Omental fat pad (tissue), 4 donors: ENCODE measurements around the gene CBFA2T2. TPM values are rescaled to one million over a fixed set of nuclear protein-coding genes. Genes with fewer than 3 reads are reported as not detected.

Source experiments
- ATAC-seq: fragments of 150-250 bp; one replicate; pipeline ENCODE4 v1.9.1; 2016; ENCODE audit warnings: mild to moderate bottlenecking, moderate library complexity; ENCODE audit not compliant: low FRiP score
- DNase-seq: peaks from one replicate; pipeline ENCODE4 v3.0.0-alpha.2; 2019; ENCODE audit warnings: low spot score
- CTCF ChIP-seq, 3 donors: fragments of 450-650 bp; IDR thresholded peaks; one replicate each; pipeline ENCODE4 v1.5.1; 2016 to 2017; ENCODE audit warnings: antibody characterized with exemption in 3 of 3, mild to moderate bottlenecking in 3 of 3, moderate library complexity in 2 of 3
- total RNA-seq, 4 donors: library from RNA; depleted of rRNA; stranded (reverse); fragments of >200 nt; gene quantifications; one replicate each; pipeline ENCODE4 v1.1.0, GENCODE V29; 2016

Gene CBFA2T2
- total RNA-seq, 4 donors from 2014 or later = 5.8 to 11.8 (median 10.0) TPM

DNA sequence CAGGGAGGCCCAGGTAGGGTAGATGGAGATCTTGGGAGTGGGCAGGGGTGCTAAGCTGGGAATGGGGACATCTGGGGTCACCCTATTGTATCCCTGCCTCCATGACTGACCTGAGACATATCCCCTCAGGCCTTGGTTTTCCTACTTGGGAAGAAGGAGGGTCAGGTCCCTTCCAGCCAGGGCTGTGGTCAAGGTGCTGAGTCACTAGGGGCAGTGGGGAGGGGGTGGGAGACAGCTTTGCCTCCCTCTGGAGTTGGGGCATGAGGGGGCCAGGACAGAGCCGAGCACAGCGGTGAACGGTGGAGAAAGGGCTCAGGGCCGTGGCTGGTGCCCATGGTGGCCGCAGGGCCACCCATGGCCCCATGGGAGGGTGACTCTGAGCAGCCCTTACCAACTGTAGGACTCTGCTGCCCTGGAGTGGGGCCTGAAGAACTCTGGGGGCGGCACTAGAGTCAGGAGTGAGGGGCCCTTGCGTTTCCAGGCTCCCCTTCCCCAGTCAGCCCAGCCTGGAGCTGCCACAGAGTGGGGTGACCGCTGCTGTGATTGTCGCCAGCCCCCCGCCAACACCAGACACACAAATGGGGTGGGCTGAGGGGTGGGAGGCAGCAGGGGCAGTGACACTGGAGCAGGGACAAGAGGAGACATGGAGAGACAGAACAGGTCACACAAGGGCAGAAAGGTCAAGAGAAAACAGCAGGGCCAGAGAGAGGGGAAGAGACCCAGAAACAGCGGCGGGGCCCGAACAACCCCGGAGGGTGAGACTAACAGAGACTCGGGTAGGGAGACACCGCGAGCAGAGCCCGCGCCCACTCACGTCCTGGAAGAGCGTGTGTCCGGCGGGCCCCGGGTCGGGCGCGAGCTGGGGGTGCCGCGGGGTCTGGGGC lies 183.8 kb downstream of the CBFA2T2 start:
- TF ChIP-seq CTCF (IDR thresholded peaks at IDR 0.05) = no peak
- ATAC-seq = peak; percentile 40
- no peak for DNase-seq

DNA sequence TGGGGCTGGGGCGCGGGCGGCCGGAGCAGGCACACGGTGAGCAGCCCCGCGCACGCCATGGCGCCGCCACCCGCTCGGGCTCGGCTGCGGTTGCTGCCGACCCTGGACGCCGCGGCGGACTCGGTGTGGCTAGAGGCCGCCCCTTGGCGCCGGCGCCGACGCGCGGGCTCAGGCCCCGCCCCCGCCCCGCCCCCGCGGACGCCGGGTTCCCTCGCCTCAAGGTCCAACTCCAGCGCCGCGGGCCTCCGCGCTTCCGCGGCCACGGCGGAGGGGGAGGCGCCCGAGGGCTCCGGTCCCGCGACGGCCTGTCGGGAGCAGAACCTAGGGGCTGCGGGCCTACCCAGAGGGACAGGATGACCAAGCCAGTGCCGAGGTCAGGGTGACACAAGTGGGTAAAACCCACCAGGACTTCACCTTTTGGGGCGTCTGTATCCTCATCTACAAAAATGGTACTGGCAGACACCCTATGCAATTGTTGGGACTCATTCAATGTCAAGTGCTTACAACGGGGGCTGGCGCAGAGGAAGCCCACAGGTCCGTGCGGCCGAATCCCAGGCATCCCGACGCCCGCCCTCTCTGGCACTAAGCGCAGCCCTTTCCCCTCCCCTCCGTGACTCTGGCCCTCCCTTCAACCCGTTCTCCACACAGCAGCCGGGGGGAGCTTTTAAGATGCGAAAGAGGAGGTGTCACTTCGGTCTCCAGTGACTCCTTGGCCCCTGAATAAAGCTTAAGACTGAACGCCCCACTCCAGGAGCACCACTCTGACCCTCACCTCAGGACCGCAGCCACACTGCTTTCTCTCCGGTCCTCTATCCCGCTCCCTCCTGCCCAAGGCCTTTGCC lies 184.6 kb downstream of the CBFA2T2 start, which contains the start of gene NECAB3:
TSS of gene NECAB3 (minus strand) at position 135 of the 842 bp plus-strand sequence. CDS start at position 59, 76 bp downstream.
- no peak for TF ChIP-seq CTCF (IDR thresholded peaks at IDR 0.05)
- DNase-seq = no peak
- peak; percentile 78 for ATAC-seq

DNA sequence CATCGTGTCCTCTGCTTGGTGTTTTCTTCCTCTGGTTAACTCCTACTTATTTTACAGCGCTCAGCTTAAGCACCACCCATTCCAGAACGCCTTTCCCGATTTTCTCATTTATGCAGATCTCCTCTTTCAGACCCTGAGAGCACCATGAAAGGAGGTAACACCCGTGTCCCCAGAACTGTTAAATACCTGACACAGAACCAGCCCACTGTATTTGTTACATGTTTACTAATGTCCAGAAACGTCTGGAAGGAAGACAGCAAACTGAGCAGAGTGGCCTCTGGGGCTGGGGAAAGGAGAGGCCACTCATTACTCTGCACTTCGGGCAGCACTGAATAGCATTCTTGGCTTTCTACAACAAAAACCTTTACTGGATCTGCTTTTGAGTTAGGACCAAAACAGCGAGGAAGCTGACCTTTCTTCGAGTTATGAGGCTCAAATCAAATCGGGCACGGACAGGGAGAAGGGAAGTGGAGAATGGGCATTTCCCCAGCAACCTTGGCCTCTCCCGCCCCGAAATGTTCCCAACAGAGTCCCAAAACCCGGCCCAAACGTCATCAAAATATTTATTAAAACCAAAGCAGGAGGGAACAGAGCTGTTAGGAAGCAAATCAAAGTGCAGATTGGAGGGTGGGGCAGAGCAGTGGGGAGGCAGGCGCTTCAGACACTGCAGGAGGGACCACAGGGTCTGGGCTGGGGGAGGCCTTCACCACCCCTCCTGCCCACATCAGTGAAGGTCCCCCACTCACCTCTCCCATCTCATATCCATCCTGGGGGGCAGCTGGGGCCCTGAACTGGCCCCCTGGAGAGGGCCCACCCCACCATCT lies 185.5 kb downstream of the CBFA2T2 start:
- ATAC-seq = peak; percentile 17
- DNase-seq = no peak
- TF ChIP-seq CTCF (IDR thresholded peaks at IDR 0.05) = no peak

DNA sequence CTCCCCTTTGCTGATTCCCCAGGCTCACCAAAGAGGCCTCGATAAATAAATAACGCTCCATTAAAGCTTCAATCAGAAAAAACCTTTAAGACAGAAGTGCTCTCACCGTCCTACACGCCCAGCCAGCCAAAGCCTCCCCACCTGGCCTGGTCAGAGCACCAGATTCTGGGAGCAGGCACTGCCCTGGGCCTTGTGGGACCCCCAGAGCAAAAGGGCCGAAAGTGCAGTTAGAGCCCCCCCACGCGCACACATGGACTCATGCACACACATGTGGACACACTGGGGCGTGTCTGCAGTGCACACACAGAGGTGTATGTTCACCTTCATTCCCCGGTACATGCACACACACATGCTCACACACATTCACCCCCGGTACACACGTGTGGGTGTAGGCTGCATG lies 186.2 kb downstream of the CBFA2T2 start:
- no peak for ATAC-seq
- TF ChIP-seq CTCF (IDR thresholded peaks at IDR 0.05) = no peak
- no peak for DNase-seq

DNA sequence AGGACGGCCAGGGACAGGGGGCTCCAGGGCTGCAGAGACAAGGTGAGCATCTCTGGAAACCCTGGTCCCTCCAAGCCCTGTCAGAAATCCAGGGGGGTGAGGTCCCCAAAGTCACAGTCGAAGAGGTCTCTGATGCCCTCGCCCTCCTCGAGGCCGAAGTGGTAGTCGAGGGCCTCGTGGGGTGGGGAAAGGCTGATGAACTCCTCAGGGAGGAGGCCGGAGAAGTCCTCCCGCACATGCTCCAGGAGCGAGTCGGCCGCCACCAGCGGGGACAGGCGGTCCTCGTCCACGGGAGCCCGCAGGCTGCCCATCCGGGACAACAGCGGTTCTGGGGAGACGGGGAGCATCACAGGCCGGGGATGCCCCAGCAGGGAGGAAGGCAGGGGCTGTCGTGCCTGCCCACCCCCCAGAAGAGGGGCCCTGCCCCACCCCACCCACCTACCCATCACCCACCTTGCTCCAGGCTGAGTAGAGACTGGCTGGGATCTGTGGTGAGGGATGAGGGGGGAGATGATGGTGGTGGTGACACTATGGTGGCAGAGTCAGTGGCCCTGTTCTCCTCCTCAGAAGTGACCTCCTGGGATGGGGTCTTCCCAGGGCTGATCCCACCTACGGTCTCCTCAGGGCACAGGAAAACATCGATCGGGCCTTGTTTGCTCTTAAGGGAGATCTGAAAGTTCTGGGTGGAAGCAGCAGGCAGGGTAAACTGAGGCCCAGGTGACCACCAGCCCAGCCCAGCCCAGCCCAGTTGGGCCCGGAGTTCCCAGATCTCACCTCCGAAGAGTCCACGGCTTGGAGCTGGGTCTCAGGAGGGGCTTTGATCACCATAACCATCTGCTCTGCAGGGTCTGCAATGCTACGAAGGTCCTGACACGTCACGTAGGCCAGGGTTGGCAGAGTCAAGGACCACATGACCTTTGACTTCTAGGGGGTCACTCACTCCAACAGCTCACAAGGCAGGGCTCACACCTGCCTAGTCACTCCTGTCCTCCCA lies 187.1 kb downstream of the CBFA2T2 start:
- DNase-seq (no peak), ATAC-seq (no peak)
- TF ChIP-seq CTCF (IDR thresholded peaks at IDR 0.05) = no peak
